Transverse colon (tissue), 4 donors: ENCODE results near the gene CDKL2. TPM values are rescaled to one million over a fixed set of nuclear protein-coding genes. Genes with fewer than 3 reads are reported as not detected.

Experiments used
- DNase-seq: peaks from one replicate; pipeline ENCODE4 v3.0.0-alpha.2; 2019
- H3K27ac ChIP-seq, 4 donors: fragments of 200-600 bp; sonication (generic); 2 replicates each; pipeline ENCODE4 v1.5.1; 2016 to 2018; ENCODE audit warnings: inconsistent platforms in 4 of 4
- H3K27me3 ChIP-seq: fragments of 200-600 bp; sonication (generic); 2 replicates; pipeline ENCODE4 v1.5.1; 2017; ENCODE audit warnings: inconsistent platforms
- H3K36me3 ChIP-seq, 4 donors: fragments of 200-600 bp; sonication (generic); 2 replicates each; pipeline ENCODE4 v1.5.1; 2017 to 2019; ENCODE audit warnings: inconsistent platforms in 4 of 4
- H3K4me1 ChIP-seq, 4 donors: fragments of 200-600 bp; sonication (generic); 2 replicates each; pipeline ENCODE4 v1.5.1; 2017 to 2020; ENCODE audit warnings: inconsistent platforms in 4 of 4
- H3K4me3 ChIP-seq, 4 donors: fragments of 200-600 bp; sonication (generic); 1 replicate in 1 of 4; 2 replicates in 3 of 4; pipeline versions ENCODE4 v1.5.1 to v1.6.1; 2017 to 2019; ENCODE audit warnings: inconsistent platforms in 4 of 4
- H3K9me3 ChIP-seq, 2 donors: fragments of 200-600 bp; sonication (generic); 2 replicates each; pipeline ENCODE4 v1.5.1; 2017 to 2019; ENCODE audit warnings: inconsistent platforms in 2 of 2
- EP300 ChIP-seq: sonication (generic); formaldehyde crosslinking; IDR thresholded peaks from one replicate; pipeline ENCODE4 v1.6.1; 2017; ENCODE audit warnings: antibody characterized with exemption, low read depth
- POLR2A ChIP-seq: fragments of 450-650 bp; IDR thresholded peaks from one replicate; pipeline ENCODE4 v1.6.1; 2016; ENCODE audit warnings: antibody characterized with exemption, mild to moderate bottlenecking, moderate library complexity
- POLR2AphosphoS5 ChIP-seq, 3 donors: sonication (generic); formaldehyde crosslinking; IDR thresholded peaks; one replicate each; pipeline ENCODE4 v1.6.1; 2016; ENCODE audit warnings: antibody characterized with exemption in 3 of 3
- WGBS, 2 donors: methylation state at CpG; one replicate each; pipeline ENCODE4 v1.1.5; 2018; ENCODE audit warnings: low coverage in 1 of 2; 5-methylcytosine and 5-hydroxymethylcytosine counted together
- in situ Hi-C, 4 donors: fragments of 200-750 bp; cut with MboI; loops; one replicate each; pipeline versions ENCODE4 v1.15.0 to v1.15.1; 2017; ENCODE audit warnings: low sequenced_read_pairs in 3 of 4, low pct_ligation_motif_present in 1 of 4, low pct_unique_long_range_greater_than_20kb in 1 of 4
- intact Hi-C: fragments of 100-400 bp; cut with DNase I; formaldehyde crosslinking; loops from one replicate; pipeline ENCODE4 v1.15.1; 2023; ENCODE audit warnings: low total_unique reads
- total RNA-seq, 4 donors: library from RNA; depleted of rRNA; stranded (reverse); fragments of >200 nt; gene quantifications; one replicate each; pipeline ENCODE4 v1.1.0, GENCODE V29; 2016
- TF ChIP-seq, protein P1 (sequence below), 5 experiments: fragments of 200-600 bp in 3 of 5; fragments of 450-650 bp in 2 of 5; sonication (generic) in 3 of 5; IDR thresholded peaks; 1 replicate in 2 of 5; 2 replicates in 3 of 5; pipeline ENCODE4 v1.5.1; 2016 to 2017; ENCODE audit warnings: antibody characterized with exemption in 5 of 5, inconsistent platforms in 3 of 5, mild to moderate bottlenecking in 2 of 5, moderate library complexity in 1 of 5

Gene CDKL2
- total RNA-seq, 4 donors from 2014 or later = 0.79 to 7.6 (median 1.2) TPM; not detected in 1

DNA sequence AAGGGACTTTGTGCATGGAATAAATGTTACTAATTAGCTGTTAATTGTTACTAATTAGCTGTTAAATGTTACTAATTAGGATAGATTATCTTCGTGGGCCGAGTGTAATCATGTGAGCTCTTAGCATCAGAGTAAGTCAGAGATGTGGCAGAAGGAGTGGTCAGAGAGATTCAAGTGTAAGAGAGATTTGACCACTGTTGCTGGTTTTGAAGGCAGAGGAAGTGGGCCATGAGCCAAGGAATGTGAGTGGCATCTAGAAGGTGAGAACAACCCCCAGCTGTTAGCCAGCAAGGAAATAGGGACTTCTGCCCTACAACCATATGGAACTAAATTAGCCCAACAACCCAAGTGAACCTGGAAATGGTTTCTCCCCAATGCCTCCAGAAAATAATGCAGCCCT is 46.3 kb downstream of the CDKL2 start:
- 90 to 94% methylated on average over 2 of the region's 2 CpGs for WGBS, 2 donors
- in situ Hi-C loops = no loop called here
- TF ChIP-seq, protein P1, sequence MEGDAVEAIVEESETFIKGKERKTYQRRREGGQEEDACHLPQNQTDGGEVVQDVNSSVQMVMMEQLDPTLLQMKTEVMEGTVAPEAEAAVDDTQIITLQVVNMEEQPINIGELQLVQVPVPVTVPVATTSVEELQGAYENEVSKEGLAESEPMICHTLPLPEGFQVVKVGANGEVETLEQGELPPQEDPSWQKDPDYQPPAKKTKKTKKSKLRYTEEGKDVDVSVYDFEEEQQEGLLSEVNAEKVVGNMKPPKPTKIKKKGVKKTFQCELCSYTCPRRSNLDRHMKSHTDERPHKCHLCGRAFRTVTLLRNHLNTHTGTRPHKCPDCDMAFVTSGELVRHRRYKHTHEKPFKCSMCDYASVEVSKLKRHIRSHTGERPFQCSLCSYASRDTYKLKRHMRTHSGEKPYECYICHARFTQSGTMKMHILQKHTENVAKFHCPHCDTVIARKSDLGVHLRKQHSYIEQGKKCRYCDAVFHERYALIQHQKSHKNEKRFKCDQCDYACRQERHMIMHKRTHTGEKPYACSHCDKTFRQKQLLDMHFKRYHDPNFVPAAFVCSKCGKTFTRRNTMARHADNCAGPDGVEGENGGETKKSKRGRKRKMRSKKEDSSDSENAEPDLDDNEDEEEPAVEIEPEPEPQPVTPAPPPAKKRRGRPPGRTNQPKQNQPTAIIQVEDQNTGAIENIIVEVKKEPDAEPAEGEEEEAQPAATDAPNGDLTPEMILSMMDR (IDR thresholded peaks at IDR 0.05) = no peak
- TF ChIP-seq POLR2A = no peak
- no peak for TF ChIP-seq POLR2AphosphoS5 (IDR thresholded peaks at IDR 0.05)
- TF ChIP-seq EP300 = no peak
- Histone ChIP-seq H3K4me3 (no peak overlapping the region), H3K4me1 (no peaks in the 10 kb centered on the region), H3K36me3 (no peaks in the 10 kb centered on the region), H3K27ac (no peak overlapping the region), H3K27me3 (no peaks in the 10 kb centered on the region), H3K9me3 (no peaks in the 10 kb centered on the region)
- intact Hi-C loops = no loop called here
- DNase-seq = no peak

DNA sequence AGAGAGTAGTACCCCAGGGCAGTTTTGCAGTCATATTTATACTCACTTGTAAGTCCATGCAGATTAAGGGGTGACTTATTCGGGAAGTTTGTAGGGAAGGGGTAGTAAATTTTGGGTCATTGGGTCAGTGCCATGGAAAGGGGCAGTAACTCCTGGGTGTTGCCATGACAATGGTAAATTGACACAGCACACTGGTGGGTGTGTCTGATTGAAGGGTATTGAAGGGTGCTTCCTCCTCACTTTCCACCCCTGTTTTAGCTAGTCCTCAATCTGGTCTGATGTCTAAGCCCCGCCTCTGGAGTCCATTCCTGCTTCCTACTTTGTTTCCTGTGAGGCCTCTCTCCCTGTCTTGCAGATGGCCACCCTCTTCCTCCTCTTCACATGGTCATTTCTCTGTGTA is 62.6 kb downstream of the CDKL2 start:
- WGBS, 2 donors = 79 to 85% methylated on average over 2 of the region's 2 CpGs
- H3K27me3 ChIP-seq = no peaks in the 10 kb centered on the region
- H3K36me3 ChIP-seq = no peaks in the 10 kb centered on the region
- TF ChIP-seq EP300 (no peak), POLR2AphosphoS5 (IDR thresholded peaks at IDR 0.05) (no peak), POLR2A (no peak)
- TF ChIP-seq, protein P1 (IDR thresholded peaks at IDR 0.05) = no peak
- H3K4me1 ChIP-seq = no peaks in the 10 kb centered on the region
- no peaks in the 10 kb centered on the region for H3K9me3 ChIP-seq
- intact Hi-C loops (no loop called here), in situ Hi-C loops (loop anchor here in 1 of 4 donors (10.0 kb wide), 1 partner anchor 287 kb away; no protein-coding TSS in a partner anchor)
- no peak overlapping the region for H3K4me3 ChIP-seq
- DNase-seq = no peak
- H3K27ac ChIP-seq = no peak overlapping the region

DNA sequence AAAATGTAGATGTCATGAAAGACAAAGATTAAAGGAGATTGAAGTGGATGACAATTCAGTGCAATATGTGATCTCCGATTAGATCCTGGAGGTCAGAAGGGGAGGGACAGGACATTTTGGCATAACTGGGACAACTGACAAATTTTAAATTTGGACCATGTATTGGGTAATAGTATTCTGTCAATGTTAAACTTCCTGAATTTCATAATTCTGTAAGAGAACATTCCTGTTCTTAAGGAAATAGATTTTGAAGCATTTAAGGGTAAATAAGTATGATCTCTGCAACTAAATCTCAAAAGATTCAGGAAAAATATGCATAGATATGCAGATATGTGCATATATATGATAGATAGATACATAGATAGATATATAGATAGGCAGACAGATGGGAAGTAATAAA is 63.4 kb downstream of the CDKL2 start:
- H3K9me3 ChIP-seq = no peaks in the 10 kb centered on the region
- TF ChIP-seq, protein P1 (IDR thresholded peaks at IDR 0.05) = no peak
- TF ChIP-seq POLR2AphosphoS5 (IDR thresholded peaks at IDR 0.05) (no peak), POLR2A (no peak), EP300 (no peak)
- DNase-seq = no peak
- in situ Hi-C loops = loop anchor here in 1 of 4 donors (10.0 kb wide), 1 partner anchor 288 kb away; no protein-coding TSS in a partner anchor
- no peak overlapping the region for H3K4me3 ChIP-seq
- intact Hi-C loops = no loop called here
- no peaks in the 10 kb centered on the region for H3K36me3 ChIP-seq
- no peaks in the 10 kb centered on the region for H3K4me1 ChIP-seq
- WGBS, 2 donors = 75 to 78% methylated on average over 1 of the region's 1 CpG
- no peak overlapping the region for H3K27ac ChIP-seq
- H3K27me3 ChIP-seq = no peaks in the 10 kb centered on the region

DNA sequence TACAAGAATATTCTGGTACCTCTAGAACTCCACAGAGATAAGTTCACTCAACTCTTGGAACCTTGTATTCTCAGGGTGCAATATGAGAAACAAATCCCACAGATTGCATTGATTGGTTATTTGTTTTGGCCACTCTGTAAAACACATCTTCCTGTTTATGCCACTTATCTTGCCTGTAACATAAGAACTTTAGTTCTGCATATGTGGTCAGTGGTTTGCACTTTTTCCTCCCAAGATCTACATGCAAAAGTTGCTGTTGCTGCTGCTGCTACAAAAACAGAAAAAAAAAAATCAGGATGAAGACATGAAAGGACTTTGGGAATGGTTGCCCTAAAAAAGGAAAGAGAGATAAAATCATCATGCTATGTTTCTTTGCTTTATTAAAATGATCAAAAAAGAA is 64.8 kb downstream of the CDKL2 start:
- TF ChIP-seq POLR2A = no peak
- TF ChIP-seq EP300 = no peak
- TF ChIP-seq POLR2AphosphoS5 (IDR thresholded peaks at IDR 0.05) = no peak
- TF ChIP-seq, protein P1 (IDR thresholded peaks at IDR 0.05) = no peak
- no peaks in the 10 kb centered on the region for H3K36me3 ChIP-seq
- no peak overlapping the region for H3K27ac ChIP-seq
- no peak overlapping the region for H3K4me3 ChIP-seq
- no peaks in the 10 kb centered on the region for H3K4me1 ChIP-seq
- no peak for DNase-seq
- H3K9me3 ChIP-seq = no peaks in the 10 kb centered on the region
- intact Hi-C loops = no loop called here
- in situ Hi-C loops = loop anchor here in 1 of 4 donors (10.0 kb wide), 1 partner anchor 289 kb away; no protein-coding TSS in a partner anchor
- H3K27me3 ChIP-seq = no peaks in the 10 kb centered on the region
